HepG2 (cell line): ENCODE data around the gene CMTM2. TPM values are rescaled to one million over a fixed set of nuclear protein-coding genes. Genes with fewer than 3 reads are reported as not detected.

ENCODE experiments used
- ARNTL ChIP-seq: sonication (generic); formaldehyde crosslinking; IDR thresholded peaks from 2 replicates; pipeline ENCODE4 v1.4.0; 2020; ENCODE audit warnings: mild to moderate bottlenecking, missing genetic modification reagents
- DPF2 ChIP-seq: sonication (generic); formaldehyde crosslinking; IDR thresholded peaks from 2 replicates; pipeline ENCODE4 v1.4.0; 2020; ENCODE audit warnings: mild to moderate bottlenecking, low read depth, missing genetic modification reagents, borderline replicate concordance
- DR1 ChIP-seq: sonication (generic); formaldehyde crosslinking; IDR thresholded peaks from 2 replicates; pipeline ENCODE4 v1.8.0; 2021; ENCODE audit warnings: mild to moderate bottlenecking, missing genetic modification reagents, inconsistent platforms
- KIAA2018 ChIP-seq: sonication (generic); formaldehyde crosslinking; IDR thresholded peaks from 2 replicates; pipeline ENCODE4 v1.5.0; 2020; ENCODE audit warnings: mild to moderate bottlenecking, missing genetic modification reagents, borderline replicate concordance
- NAIF1 ChIP-seq: sonication (generic); formaldehyde crosslinking; IDR thresholded peaks from 2 replicates; pipeline ENCODE4 v1.5.0; 2020; ENCODE audit warnings: mild to moderate bottlenecking, missing genetic modification reagents, borderline replicate concordance
- NCOA5 ChIP-seq: sonication (generic); formaldehyde crosslinking; IDR thresholded peaks from 2 replicates; pipeline ENCODE4 v1.4.0; 2020; ENCODE audit warnings: missing genetic modification reagents
- NR3C1 ChIP-seq: sonication (generic); formaldehyde crosslinking; IDR thresholded peaks from 2 replicates; pipeline ENCODE4 v1.4.0; 2020; ENCODE audit warnings: missing genetic modification reagents
- PHB2 ChIP-seq: fragments of 450-650 bp; IDR thresholded peaks from 2 replicates; pipeline ENCODE4 v1.6.1; 2018; ENCODE audit not compliant: partially characterized antibody
- TP53 ChIP-seq: sonication (generic); formaldehyde crosslinking; conservative IDR thresholded peaks from 2 replicates; pipeline ENCODE4 v1.4.0; 2020; ENCODE audit warnings: missing genetic modification reagents
- ZBTB33 ChIP-seq: sonication (generic); formaldehyde crosslinking; IDR thresholded peaks from 2 replicates; pipeline ENCODE4 v1.4.0; 2020; ENCODE audit warnings: missing genetic modification reagents
- ZFP36L1 ChIP-seq: sonication (generic); formaldehyde crosslinking; IDR thresholded peaks from 2 replicates; pipeline ENCODE4 v1.8.0; 2022; ENCODE audit warnings: mild to moderate bottlenecking, missing genetic modification reagents, moderate library complexity
- ZMAT3 ChIP-seq: sonication (generic); formaldehyde crosslinking; conservative IDR thresholded peaks from 2 replicates; pipeline ENCODE4 v1.7.0; 2021; ENCODE audit warnings: missing genetic modification reagents
- ZNF10 ChIP-seq: sonication (generic); formaldehyde crosslinking; IDR thresholded peaks from 2 replicates; pipeline ENCODE4 v1.4.0; 2020; ENCODE audit warnings: mild to moderate bottlenecking, low read depth, missing genetic modification reagents, borderline replicate concordance
- ZNF180 ChIP-seq: sonication (generic); formaldehyde crosslinking; IDR thresholded peaks from 2 replicates; pipeline ENCODE4 v1.4.0; 2020; ENCODE audit warnings: low read depth, missing genetic modification reagents, borderline replicate concordance
- ZNF282 ChIP-seq: fragments of 450-650 bp; IDR thresholded peaks from 2 replicates; pipeline ENCODE4 v1.6.1; 2018; ENCODE audit not compliant: partially characterized antibody
- ZNF441 ChIP-seq: sonication (generic); formaldehyde crosslinking; IDR thresholded peaks from 2 replicates; pipeline ENCODE4 v1.7.0; 2021; ENCODE audit warnings: missing genetic modification reagents, borderline replicate concordance
- ZNF451 ChIP-seq: sonication (generic); formaldehyde crosslinking; IDR thresholded peaks from 2 replicates; pipeline ENCODE4 v1.5.0; 2020; ENCODE audit warnings: mild to moderate bottlenecking, missing genetic modification reagents
- ZNF530 ChIP-seq: sonication (generic); formaldehyde crosslinking; IDR thresholded peaks from 2 replicates; pipeline ENCODE4 v1.5.0; 2020; ENCODE audit warnings: low read depth, mild to moderate bottlenecking, missing genetic modification reagents
- ZNF691 ChIP-seq: sonication (generic); formaldehyde crosslinking; IDR thresholded peaks from 2 replicates; pipeline ENCODE4 v1.4.0; 2020; ENCODE audit warnings: missing genetic modification reagents, low read depth, mild to moderate bottlenecking, borderline replicate concordance
- ZNF790 ChIP-seq: sonication (generic); formaldehyde crosslinking; IDR thresholded peaks from 2 replicates; pipeline ENCODE4 v1.8.0; 2022; ENCODE audit warnings: missing genetic modification reagents, mild to moderate bottlenecking, borderline replicate concordance
- polyA plus RNA-seq, 8 experiments: library from polyadenylated mRNA; depleted of rRNA in 3 of 8; stranded (reverse) in 7 of 8; unstranded in 1 of 8; fragments of >200 nt; fragmentation: Illumina TruSeq in 4 of 8; extraction: Trizol in 4 of 8; gene quantifications; 2 replicates each; pipeline versions ENCODE4 v1.2.1 to v1.2.3, GENCODE V29; 2011 to 2016; ENCODE audit warnings: low read depth in 4 of 8, missing spikeins in 1 of 8, mixed read lengths in 1 of 8; ENCODE audit not compliant: insufficient read depth in 1 of 8
- total RNA-seq, 5 experiments: library from RNA; depleted of rRNA; stranded (reverse); fragments of >200 nt; fragmentation: Illumina TruSeq; extraction: Trizol; gene quantifications; 2 replicates each; pipeline ENCODE4 v1.2.3, GENCODE V29; 2016; ENCODE audit warnings: low read depth in 1 of 5

The CMTM2 gene
- total and polyA plus RNA-seq, 2 of the 13 experiments (the other 11 are each of a cell fraction or from before 2014, with no cell fraction given), result not detected

GRCh38 chr16:66551788-66552285 is 27.4 kb upstream of the CMTM2 start (continued):
- TF ChIP-seq ZNF530 (CRISPR knock-in tag), result no peak
- TF ChIP-seq ZNF441, result no peak
- no peak for TF ChIP-seq ZMAT3 (CRISPR knock-in tag)
- TF ChIP-seq ZNF10, result no peak
- 0 out of 2 replicates have a peak, but pooled peaks have one; percentile 4 for TF ChIP-seq ZNF790 (CRISPR knock-in tag)
- no peak for TF ChIP-seq KIAA2018 (CRISPR knock-in tag)
- TF ChIP-seq DPF2, result 0 out of 2 replicates have a peak, but pooled peaks have one; percentile 47
- TF ChIP-seq ZNF282, result no peak
- no peak for TF ChIP-seq ZNF451 (CRISPR knock-in tag)
- no peak for TF ChIP-seq NCOA5 (CRISPR knock-in tag)
- TF ChIP-seq ZNF180 (CRISPR knock-in tag), result 0 out of 2 replicates have a peak, but pooled peaks have one; percentile 66
- peak; percentile 29; the same call in 1 of the 2 replicates for TF ChIP-seq ZFP36L1 (CRISPR knock-in tag)
- no peak for TF ChIP-seq ZBTB33 (CRISPR knock-in tag)
- TF ChIP-seq NR3C1 (CRISPR knock-in tag), result no peak
- no peak for TF ChIP-seq NAIF1
- TF ChIP-seq ARNTL (CRISPR knock-in tag), result peak; percentile 67; the same call in 1 of the 2 replicates
- no peak for TF ChIP-seq DR1
- TF ChIP-seq ZNF691 (CRISPR knock-in tag), result 0 out of 2 replicates have a peak, but pooled peaks have one; percentile 6
- TF ChIP-seq TP53 (CRISPR knock-in tag), result peak; percentile 40; the same call in 1 of the 2 replicates
- no peak for TF ChIP-seq PHB2
